Aorta (tissue), 5 donors: Measurements from ENCODE around the gene NOM1. TPM values are rescaled to one million over a fixed set of nuclear protein-coding genes. Genes with fewer than 3 reads are reported as not detected.
"Not testable (repeated sequence)": the region's sequence is repeated elsewhere in the genome, so short reads cannot be mapped to it uniquely, and the experiment has no call there.

ENCODE experiments used
- ATAC-seq: fragments of 200-7000 bp; cut with Tn5 transposase; one replicate; pipeline ENCODE4 v1.9.1; 2022; ENCODE audit warnings: moderate library complexity; ENCODE audit not compliant: low FRiP score
- DNase-seq, 2 donors: peaks; one replicate each; pipeline ENCODE4 v3.0.0-alpha.2; 2020
- H3K27ac ChIP-seq, 2 donors: one replicate each; pipeline ENCODE4 v1.5.1; 2013; ENCODE audit warnings: low read length in 2 of 2, mild to moderate bottlenecking in 2 of 2, moderate library complexity in 2 of 2, control low read depth in 1 of 2, inconsistent platforms in 1 of 2, low read depth in 1 of 2
- H3K27me3 ChIP-seq, 2 donors: one replicate each; pipeline ENCODE4 v1.6.1; 2013; ENCODE audit warnings: control low read depth in 1 of 2, low read length in 1 of 2, mild to moderate bottlenecking in 1 of 2, moderate library complexity in 1 of 2; ENCODE audit not compliant: insufficient read depth in 2 of 2, control insufficient read depth in 1 of 2
- H3K36me3 ChIP-seq, 2 donors: one replicate each; pipeline ENCODE4 v1.6.1; 2013; ENCODE audit warnings: control low read depth in 1 of 2, low read length in 1 of 2, mild to moderate bottlenecking in 1 of 2; ENCODE audit not compliant: insufficient read depth in 2 of 2, control insufficient read depth in 1 of 2
- H3K4me1 ChIP-seq, 2 donors: one replicate each; pipeline ENCODE4 v1.6.1; 2013; ENCODE audit warnings: low read length in 2 of 2, control low read depth in 1 of 2, mild to moderate bottlenecking in 1 of 2, moderate library complexity in 1 of 2; ENCODE audit not compliant: insufficient read depth in 2 of 2, control insufficient read depth in 1 of 2
- H3K4me3 ChIP-seq, 2 donors: one replicate each; pipeline ENCODE4 v1.5.1; 2013; ENCODE audit warnings: low read length in 2 of 2, control low read depth in 1 of 2, mild to moderate bottlenecking in 1 of 2
- H3K9me3 ChIP-seq: one replicate; pipeline ENCODE4 v1.6.1; 2013; ENCODE audit warnings: mild to moderate bottlenecking, low read length; ENCODE audit not compliant: control insufficient read depth
- WGBS, 2 donors: extraction: QIAGEN DNeasy Blood & Tissue Kit; methylation state at CpG; one replicate each; pipeline ENCODE4 v1.1.7; 2013; 5-methylcytosine and 5-hydroxymethylcytosine counted together
- intact Hi-C, 2 donors: fragments of 100-400 bp; cut with DNase I; formaldehyde crosslinking; loops; one replicate each; pipeline versions ENCODE4 v1.14.2 to v1.15.0; 2022
- polyA plus RNA-seq, 2 donors: library from polyadenylated mRNA; stranded (reverse); fragments of 200-250 nt; gene quantifications; one replicate each; pipeline ENCODE4 v1.2.3, GENCODE V29; 2013
- total RNA-seq, 2 donors: library from RNA; stranded (reverse); fragmentation: NEBNext Ultra II Directional; extraction: Animal tissue kit (Norgen Biotek cat#: 25700); gene quantifications; one replicate each; pipeline ENCODE4 v1.2.1, GENCODE V29; 2021
- donor health status: healthy with polysubstance abuse.
- donor health status: Bipolar disorder and iron deficiency.
- donor health status: DM: no; HTN: no; CAD: no.
- donor health status: DM: no; HTN: no; CAD: no.
- donor health status: DM: yes; HTN: yes; CAD: no.

The NOM1 gene
- total and polyA plus RNA-seq, 4 donors: 4.6 to 23.5 (median 14.9) TPM

GRCh38 chr7:156935250-156935649 is 14.3 kb upstream of the NOM1 start:
- 80 to 81% methylated on average over 7 of the region's 7 CpGs for WGBS, 2 donors
- no peaks in the 10 kb centered on the region for H3K9me3 ChIP-seq
- H3K27ac ChIP-seq: no peak overlapping the region
- H3K4me1 ChIP-seq: no peaks in the 10 kb centered on the region
- no peak overlapping the region for H3K4me3 ChIP-seq
- DNase-seq (no peak), ATAC-seq (no peak)
- H3K27me3 ChIP-seq: no peaks in the 10 kb centered on the region
- intact Hi-C loops: no loop called here
- H3K36me3 ChIP-seq: no peaks in the 10 kb centered on the region

DNA sequence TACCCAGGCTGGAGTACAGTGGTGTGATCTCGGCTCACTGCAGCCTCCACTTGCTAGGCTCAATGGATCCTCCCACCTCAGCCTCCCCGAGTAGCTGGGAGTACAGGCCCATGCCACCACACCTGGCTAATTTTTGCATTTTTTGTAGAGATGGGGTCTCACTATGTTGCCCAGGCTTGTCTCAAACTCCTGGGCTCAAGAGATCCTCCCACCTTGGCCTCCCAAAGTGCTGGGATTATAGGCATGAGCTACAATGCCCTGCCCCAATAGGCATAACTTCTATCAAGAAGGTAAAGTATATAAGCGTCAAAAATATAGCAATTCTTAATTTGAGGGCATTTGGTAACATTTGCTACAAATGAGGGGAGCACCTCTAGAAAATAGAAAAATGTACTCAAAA is 12.7 kb upstream of the NOM1 start:
- not testable (repeated sequence) for H3K4me1 ChIP-seq, H3K27ac ChIP-seq
- WGBS, 2 donors: 89 to 91% methylated on average over 3 of the region's 3 CpGs

GRCh38 chr7:156940421-156941122 is 8.9 kb upstream of the NOM1 start:
- 95 to 96% methylated on average over 54 to 57 of the region's 57 CpGs for WGBS, 2 donors
- no peak overlapping the region for H3K4me3 ChIP-seq
- DNase-seq (no peak), ATAC-seq (no peak)
- H3K4me1 ChIP-seq: no peaks in the 10 kb centered on the region
- intact Hi-C loops: loop anchor here (10.0 kb wide), 1 partner anchor 194 kb away; the partner anchor contains the start of gene UBE3C (in 2 of the 2)
- H3K27ac ChIP-seq: no peak overlapping the region
- no peaks in the 10 kb centered on the region for H3K9me3 ChIP-seq
- no peaks in the 10 kb centered on the region for H3K36me3 ChIP-seq
- H3K27me3 ChIP-seq: no peaks in the 10 kb centered on the region

More for the DNA sequence above, 12.7 kb upstream of the NOM1 start:
- H3K9me3 ChIP-seq, H3K27me3 ChIP-seq, DNase-seq, ATAC-seq, intact Hi-C loops, H3K4me3 ChIP-seq, H3K36me3 ChIP-seq: not testable (repeated sequence)

DNA sequence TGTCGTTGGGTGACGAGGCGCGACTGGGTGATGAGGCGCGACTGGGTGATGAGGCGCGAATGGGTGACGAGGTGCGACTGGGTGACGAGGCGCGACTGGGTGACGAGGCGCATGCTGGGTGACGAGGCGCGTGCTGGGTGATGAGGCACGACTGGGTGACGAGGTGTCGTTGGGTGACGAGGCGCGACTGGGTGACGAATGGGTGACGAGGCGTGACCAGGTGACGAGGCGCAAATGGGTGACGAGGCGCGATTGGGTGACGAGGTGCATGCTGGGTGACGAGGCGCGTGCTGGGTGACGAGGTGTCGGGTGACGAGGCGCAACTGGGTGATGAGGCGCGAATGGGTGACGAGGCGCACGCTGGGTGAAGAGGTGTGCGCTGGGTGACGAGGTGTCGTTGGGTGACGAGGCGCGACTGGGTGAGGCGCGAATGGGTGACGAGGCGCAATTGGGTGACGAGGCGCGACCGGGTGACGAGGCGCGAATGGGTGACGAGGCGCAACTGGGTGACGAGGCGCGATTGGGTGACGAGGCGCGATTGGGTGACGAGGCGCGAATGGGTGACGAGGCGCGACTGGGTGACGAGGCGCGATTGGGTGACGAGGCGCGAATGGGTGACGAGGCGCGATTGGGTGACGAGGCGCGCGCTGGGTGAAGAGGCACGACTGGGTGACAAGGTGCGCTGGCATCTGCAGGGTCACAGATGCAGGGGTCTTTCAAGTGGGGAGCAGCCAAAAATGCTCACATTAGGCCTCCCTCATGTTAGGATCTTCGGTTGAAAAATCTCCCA is 7.9 kb upstream of the NOM1 start:
- Histone ChIP-seq H3K4me3 (no peak overlapping the region), H3K27me3 (no peaks in the 10 kb centered on the region), H3K4me1 (no peaks in the 10 kb centered on the region), H3K9me3 (no peaks in the 10 kb centered on the region), H3K27ac (no peak overlapping the region), H3K36me3 (no peaks in the 10 kb centered on the region)
- intact Hi-C loops: loop anchor here (10.0 kb wide), 1 partner anchor 193 kb away; the partner anchor contains the start of gene UBE3C (in 2 of the 2)
- 96 to 98% methylated on average over 83 to 92 of the region's 92 CpGs for WGBS, 2 donors
- no peak for DNase-seq
- no peak for ATAC-seq

DNA sequence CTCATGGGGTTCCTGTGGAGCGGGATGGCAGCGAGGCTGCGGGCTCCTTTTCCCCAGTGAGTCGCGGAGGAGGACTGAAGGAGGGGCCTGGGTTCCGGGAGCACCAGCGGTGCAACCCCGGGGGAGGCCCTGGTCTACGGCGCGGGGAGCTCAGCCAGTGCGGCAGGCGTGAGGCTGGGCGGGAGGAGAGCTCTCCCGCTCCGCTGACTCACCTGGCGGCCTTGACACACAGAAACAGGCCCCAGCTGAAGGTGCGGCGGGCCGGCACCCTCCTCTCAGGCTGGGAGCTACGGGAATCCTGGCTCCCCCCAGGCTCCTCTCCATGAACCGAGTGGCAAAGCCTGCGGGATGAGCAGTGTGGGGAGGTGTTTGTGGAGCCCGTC is 6.8 kb upstream of the NOM1 start:
- no peak overlapping the region for H3K27ac ChIP-seq
- no peaks in the 10 kb centered on the region for H3K36me3 ChIP-seq
- no peak overlapping the region for H3K4me3 ChIP-seq
- H3K27me3 ChIP-seq: no peaks in the 10 kb centered on the region
- peak; percentile 45 for ATAC-seq
- 30 to 31% methylated on average over 14 to 24 of the region's 24 CpGs for WGBS, 2 donors
- no peak for DNase-seq
- no peaks in the 10 kb centered on the region for H3K4me1 ChIP-seq
- no peaks in the 10 kb centered on the region for H3K9me3 ChIP-seq
- intact Hi-C loops: loop anchor here (10.0 kb wide), 1 partner anchor 192 kb away; the partner anchor contains the start of gene UBE3C (in 2 of the 2)

GRCh38 chr7:156943091-156944041 is 6.1 kb upstream of the NOM1 start:
- no peak overlapping the region for H3K27ac ChIP-seq
- peak; percentile 47 for ATAC-seq

GRCh38 chr7:156944876-156945275 is 4.6 kb upstream of the NOM1 start:
- no peaks in the 10 kb centered on the region for H3K36me3 ChIP-seq
- intact Hi-C loops: loop anchor here (5.0 to 10.0 kb wide), 3 partner anchors 53 to 327 kb away; partner anchors contain the start of genes UBE3C (in 2 of the 2) and LMBR1 (in 1 of the 2)
- DNase-seq: no peak
- no peak overlapping the region for H3K4me3 ChIP-seq
- 48 to 52% methylated on average over 9 of the region's 9 CpGs for WGBS, 2 donors
- no peak overlapping the region for H3K27ac ChIP-seq
- no peak for ATAC-seq
- H3K9me3 ChIP-seq: no peaks in the 10 kb centered on the region
- no peaks in the 10 kb centered on the region for H3K27me3 ChIP-seq
- no peaks in the 10 kb centered on the region for H3K4me1 ChIP-seq

More at GRCh38 chr7:156943091-156944041, 6.1 kb upstream of the NOM1 start:
- 22 to 29% methylated on average over 36 of the region's 36 CpGs for WGBS, 2 donors
- H3K4me1 ChIP-seq: no peaks in the 10 kb centered on the region
- intact Hi-C loops: loop anchor here (10.0 kb wide), 1 partner anchor 191 kb away; the partner anchor contains the start of gene UBE3C (in 2 of the 2)
- DNase-seq: no peak
- no peaks in the 10 kb centered on the region for H3K36me3 ChIP-seq
- no peaks in the 10 kb centered on the region for H3K9me3 ChIP-seq
- no peaks in the 10 kb centered on the region for H3K27me3 ChIP-seq
- no peak overlapping the region for H3K4me3 ChIP-seq
